GM18499 (cell line): ENCODE measurements around the gene TEP1.

Source experiments
- ATAC-seq: cut with Tn5 transposase; IDR thresholded peaks from one replicate; pipeline ENCODE4 v1.9.1; 2021; ENCODE audit warnings: moderate number of reproducible peaks; ENCODE audit not compliant: insufficient read depth, unreplicated experiment

TEP1 gene

GRCh38 chr14:20434701-20435581, 21.6 kb upstream of the TEP1 start:
- ATAC-seq: no peak

- no peak for ATAC-seq
Measured at GRCh38 chr14:20429801-20430669, 16.7 kb upstream of the TEP1 start.

- ATAC-seq: no peak
Measured at GRCh38 chr14:20428802-20429201, 15.5 kb upstream of the TEP1 start.

GRCh38 chr14:20428010-20428365, 14.7 kb upstream of the TEP1 start:
- no peak for ATAC-seq

GRCh38 chr14:20427231-20428009, 14.1 kb upstream of the TEP1 start:
- ATAC-seq: peak; percentile 59

- no peak for ATAC-seq
Measured at GRCh38 chr14:20424851-20425250, 11.6 kb upstream of the TEP1 start.

GRCh38 chr14:20422886-20423285, 9.6 kb upstream of the TEP1 start:
- no peak for ATAC-seq

- no peak for ATAC-seq
Measured at GRCh38 chr14:20421267-20421666, 8.0 kb upstream of the TEP1 start.

- ATAC-seq: no peak
Measured at GRCh38 chr14:20419419-20419818, 6.1 kb upstream of the TEP1 start.

GRCh38 chr14:20418501-20418909, 5.2 kb upstream of the TEP1 start:
- no peak for ATAC-seq

GRCh38 chr14:20417250-20418186, 4.2 kb upstream of the TEP1 start:
- ATAC-seq: no peak

GRCh38 chr14:20416223-20416622, 2.9 kb upstream of the TEP1 start:
- no peak for ATAC-seq

- ATAC-seq: no peak
Measured at GRCh38 chr14:20415782-20416206, 2.5 kb upstream of the TEP1 start.

- ATAC-seq: no peak
Measured at GRCh38 chr14:20413744-20414082, 412 bp upstream of the TEP1 start.

- peak; percentile 62 for ATAC-seq
Measured at GRCh38 chr14:20412411-20412810, 890 bp downstream of the TEP1 start.

- ATAC-seq: no peak
Measured at GRCh38 chr14:20409226-20409625, 4.1 kb downstream of the TEP1 start.

- ATAC-seq: no peak
Measured at GRCh38 chr14:20403521-20403920, 9.8 kb downstream of the TEP1 start.

- peak; percentile 70 for ATAC-seq
Measured at GRCh38 chr14:20400965-20401593, 12.2 kb downstream of the TEP1 start.

- no peak for ATAC-seq
Measured at GRCh38 chr14:20400589-20400964, 12.7 kb downstream of the TEP1 start.
